ENCODE measurements around the gene RNF144A.

The RNF144A gene

GRCh38 chr2:7070483-7070882 is 153.3 kb downstream of the RNF144A start:
- Histone ChIP-seq H3K9me3 (replicated peaks; ENCODE audit: low read length) (no peaks in the 10 kb centered on the region), H3K9ac (ENCODE audit: low read depth, low read length) (no peak overlapping the region), H3K4me2 (ENCODE audit: low read length) (no peak overlapping the region), H3K36me3 (ENCODE audit: insufficient read depth, low read length) (no peaks in the 10 kb centered on the region), H3K4me1 (ENCODE audit: control insufficient read depth, insufficient read depth, low read length) (no peaks in the 10 kb centered on the region), H3K27me3 (ENCODE audit: control insufficient read depth, insufficient read depth, low read length) (no peaks in the 10 kb centered on the region), H3K4me3 (ENCODE audit: low read length) (no peak overlapping the region)

- H3K4me1 ChIP-seq (ENCODE audit: control insufficient read depth, insufficient read depth, low read length) = no peaks in the 10 kb centered on the region
- H3K4me3 ChIP-seq (ENCODE audit: low read length) = no peak overlapping the region
- no peak overlapping the region for H3K4me2 ChIP-seq (ENCODE audit: low read length)
- H3K9ac ChIP-seq (ENCODE audit: low read depth, low read length) = no peak overlapping the region
- no peaks in the 10 kb centered on the region for H3K9me3 ChIP-seq (replicated peaks; ENCODE audit: low read length)
- no peaks in the 10 kb centered on the region for H3K36me3 ChIP-seq (ENCODE audit: insufficient read depth, low read length)
- H3K27me3 ChIP-seq (ENCODE audit: control insufficient read depth, insufficient read depth, low read length) = no peaks in the 10 kb centered on the region
These were observed 153.9 kb downstream of the RNF144A start for GRCh38 chr2:7071154-7071553.

- Histone ChIP-seq H3K9ac (ENCODE audit: low read depth, low read length) (no peak overlapping the region), H3K27me3 (ENCODE audit: control insufficient read depth, insufficient read depth, low read length) (no peaks in the 10 kb centered on the region), H3K4me3 (ENCODE audit: low read length) (no peak overlapping the region), H3K36me3 (ENCODE audit: insufficient read depth, low read length) (no peaks in the 10 kb centered on the region), H3K4me1 (ENCODE audit: control insufficient read depth, insufficient read depth, low read length) (no peaks in the 10 kb centered on the region), H3K4me2 (ENCODE audit: low read length) (no peak overlapping the region), H3K9me3 (replicated peaks; ENCODE audit: low read length) (no peaks in the 10 kb centered on the region)
These were observed 154.8 kb downstream of the RNF144A start for GRCh38 chr2:7071916-7072556.

GRCh38 chr2:7073901-7074300 is 156.7 kb downstream of the RNF144A start:
- no peaks in the 10 kb centered on the region for H3K4me1 ChIP-seq (ENCODE audit: control insufficient read depth, insufficient read depth, low read length)
- no peaks in the 10 kb centered on the region for H3K27me3 ChIP-seq (ENCODE audit: control insufficient read depth, insufficient read depth, low read length)
- no peaks in the 10 kb centered on the region for H3K9me3 ChIP-seq (replicated peaks; ENCODE audit: low read length)
- H3K4me2 ChIP-seq (ENCODE audit: low read length) = no peak overlapping the region
- H3K9ac ChIP-seq (ENCODE audit: low read depth, low read length) = no peak overlapping the region
- H3K4me3 ChIP-seq (ENCODE audit: low read length) = no peak overlapping the region
- H3K36me3 ChIP-seq (ENCODE audit: insufficient read depth, low read length) = no peaks in the 10 kb centered on the region

- H3K4me2 ChIP-seq (ENCODE audit: low read length) = no peak overlapping the region
- no peaks in the 10 kb centered on the region for H3K9me3 ChIP-seq (replicated peaks; ENCODE audit: low read length)
- no peaks in the 10 kb centered on the region for H3K27me3 ChIP-seq (ENCODE audit: control insufficient read depth, insufficient read depth, low read length)
- no peaks in the 10 kb centered on the region for H3K4me1 ChIP-seq (ENCODE audit: control insufficient read depth, insufficient read depth, low read length)
- H3K4me3 ChIP-seq (ENCODE audit: low read length) = no peak overlapping the region
- no peaks in the 10 kb centered on the region for H3K36me3 ChIP-seq (ENCODE audit: insufficient read depth, low read length)
- no peak overlapping the region for H3K9ac ChIP-seq (ENCODE audit: low read depth, low read length)
These were observed 158.6 kb downstream of the RNF144A start for GRCh38 chr2:7075834-7076233.

- no peaks in the 10 kb centered on the region for H3K36me3 ChIP-seq (ENCODE audit: insufficient read depth, low read length)
- no peak overlapping the region for H3K4me2 ChIP-seq (ENCODE audit: low read length)
- H3K4me1 ChIP-seq (ENCODE audit: control insufficient read depth, insufficient read depth, low read length) = no peaks in the 10 kb centered on the region
- no peak overlapping the region for H3K4me3 ChIP-seq (ENCODE audit: low read length)
- no peaks in the 10 kb centered on the region for H3K9me3 ChIP-seq (replicated peaks; ENCODE audit: low read length)
- no peak overlapping the region for H3K9ac ChIP-seq (ENCODE audit: low read depth, low read length)
- no peaks in the 10 kb centered on the region for H3K27me3 ChIP-seq (ENCODE audit: control insufficient read depth, insufficient read depth, low read length)
These were observed 160.6 kb downstream of the RNF144A start for GRCh38 chr2:7077660-7078267.

GRCh38 chr2:7083580-7084509 is 166.6 kb downstream of the RNF144A start:
- Histone ChIP-seq H3K27me3 (ENCODE audit: control insufficient read depth, insufficient read depth, low read length) (no peaks in the 10 kb centered on the region), H3K9me3 (replicated peaks; ENCODE audit: low read length) (no peaks in the 10 kb centered on the region), H3K9ac (ENCODE audit: low read depth, low read length) (no peak overlapping the region), H3K4me2 (ENCODE audit: low read length) (no peak overlapping the region), H3K4me1 (ENCODE audit: control insufficient read depth, insufficient read depth, low read length) (no peaks in the 10 kb centered on the region), H3K4me3 (ENCODE audit: low read length) (no peak overlapping the region), H3K36me3 (ENCODE audit: insufficient read depth, low read length) (no peaks in the 10 kb centered on the region)

GRCh38 chr2:7084601-7085000 is 167.4 kb downstream of the RNF144A start:
- no peaks in the 10 kb centered on the region for H3K36me3 ChIP-seq (ENCODE audit: insufficient read depth, low read length)

GRCh38 chr2:7089284-7089683 is 172.1 kb downstream of the RNF144A start:
- Histone ChIP-seq H3K27me3 (ENCODE audit: control insufficient read depth, insufficient read depth, low read length) (peaks cover under 1% of the 10 kb centered on the region), H3K9me3 (replicated peaks; ENCODE audit: low read length) (no peaks in the 10 kb centered on the region), H3K4me1 (ENCODE audit: control insufficient read depth, insufficient read depth, low read length) (no peaks in the 10 kb centered on the region), H3K4me3 (ENCODE audit: low read length) (no peak overlapping the region), H3K36me3 (ENCODE audit: insufficient read depth, low read length) (no peaks in the 10 kb centered on the region), H3K4me2 (ENCODE audit: low read length) (no peak overlapping the region), H3K9ac (ENCODE audit: low read depth, low read length) (no peak overlapping the region)

More at GRCh38 chr2:7084601-7085000, 167.4 kb downstream of the RNF144A start:
- no peaks in the 10 kb centered on the region for H3K9me3 ChIP-seq (replicated peaks; ENCODE audit: low read length)
- H3K4me3 ChIP-seq (ENCODE audit: low read length) = no peak overlapping the region
- no peaks in the 10 kb centered on the region for H3K4me1 ChIP-seq (ENCODE audit: control insufficient read depth, insufficient read depth, low read length)
- H3K4me2 ChIP-seq (ENCODE audit: low read length) = no peak overlapping the region
- no peaks in the 10 kb centered on the region for H3K27me3 ChIP-seq (ENCODE audit: control insufficient read depth, insufficient read depth, low read length)
- H3K9ac ChIP-seq (ENCODE audit: low read depth, low read length) = no peak overlapping the region

- no peaks in the 10 kb centered on the region for H3K36me3 ChIP-seq (ENCODE audit: insufficient read depth, low read length)
- no peaks in the 10 kb centered on the region for H3K9me3 ChIP-seq (replicated peaks; ENCODE audit: low read length)
- no peak overlapping the region for H3K4me3 ChIP-seq (ENCODE audit: low read length)
- peaks cover 2% of the 10 kb centered on the region for H3K27me3 ChIP-seq (ENCODE audit: control insufficient read depth, insufficient read depth, low read length)
- H3K4me2 ChIP-seq (ENCODE audit: low read length) = no peak overlapping the region
- no peaks in the 10 kb centered on the region for H3K4me1 ChIP-seq (ENCODE audit: control insufficient read depth, insufficient read depth, low read length)
- H3K9ac ChIP-seq (ENCODE audit: low read depth, low read length) = no peak overlapping the region
These were observed 172.8 kb downstream of the RNF144A start for GRCh38 chr2:7089898-7090510.

- Histone ChIP-seq H3K36me3 (ENCODE audit: insufficient read depth, low read length) (no peaks in the 10 kb centered on the region), H3K4me2 (ENCODE audit: low read length) (no peak overlapping the region), H3K4me1 (ENCODE audit: control insufficient read depth, insufficient read depth, low read length) (peaks cover 3% of the 10 kb centered on the region), H3K27me3 (ENCODE audit: control insufficient read depth, insufficient read depth, low read length) (peaks cover 2% of the 10 kb centered on the region), H3K9me3 (replicated peaks; ENCODE audit: low read length) (no peaks in the 10 kb centered on the region), H3K4me3 (ENCODE audit: low read length) (no peak overlapping the region), H3K9ac (ENCODE audit: low read depth, low read length) (no peak overlapping the region)
These were observed 176.2 kb downstream of the RNF144A start for GRCh38 chr2:7093376-7093775.
